ENCODE measurements around the gene SNX27.
A peak's percentile ranks its signal among the peaks of the same experiment; 100 is the strongest.

Gene SNX27

DNA sequence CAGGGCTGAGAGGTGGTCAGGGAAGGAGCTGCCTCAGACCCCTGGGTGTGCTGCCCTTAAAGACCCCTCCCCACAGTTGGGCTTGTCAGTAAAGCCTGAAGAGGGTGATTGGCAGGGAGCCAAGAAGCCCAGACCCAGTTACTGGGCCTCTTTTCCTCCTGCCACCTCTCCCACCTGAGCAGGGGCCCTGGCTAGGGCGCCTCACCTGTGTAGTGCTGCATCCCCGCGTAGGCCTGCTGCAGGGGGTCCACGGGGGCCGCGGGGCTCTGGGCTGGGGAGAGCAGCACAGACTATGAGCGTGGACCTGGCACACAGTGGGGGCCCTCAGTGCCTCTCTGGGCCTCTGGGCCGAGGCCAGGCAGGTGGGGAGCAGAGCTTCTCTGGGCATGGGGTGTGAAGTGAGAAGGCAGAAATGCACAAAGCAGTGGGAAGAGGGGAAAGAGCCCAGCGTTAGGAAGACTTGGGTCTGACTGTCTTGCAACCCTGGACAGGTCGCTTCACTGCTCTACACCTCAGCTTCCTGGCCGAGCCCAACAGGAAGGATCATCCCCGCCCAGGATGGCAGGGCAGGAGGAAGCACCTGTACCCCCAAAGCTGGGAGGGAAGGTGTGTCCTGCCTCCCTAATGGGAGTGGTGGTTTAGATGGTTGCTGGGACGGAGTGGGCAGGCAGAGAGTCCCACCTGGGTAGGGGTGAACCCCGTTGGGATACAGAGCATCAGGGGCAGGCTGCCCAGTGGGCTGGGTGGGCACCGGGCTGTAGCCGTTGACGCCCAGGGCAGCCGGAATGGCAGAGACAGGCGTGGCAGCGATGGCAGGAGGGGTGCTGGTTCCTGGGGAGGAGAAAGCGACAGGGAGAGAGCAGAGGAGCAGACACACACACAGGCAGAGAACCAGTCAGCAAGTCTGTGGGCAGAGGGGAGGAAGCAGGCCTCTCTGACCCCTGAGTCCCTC lies 94.9 kb downstream of the SNX27 start:
- no peak for DNase-seq

- DNase-seq = no peak
Observed at GRCh38 chr1:151707541-151708065, 95.8 kb downstream of the SNX27 start.

DNA sequence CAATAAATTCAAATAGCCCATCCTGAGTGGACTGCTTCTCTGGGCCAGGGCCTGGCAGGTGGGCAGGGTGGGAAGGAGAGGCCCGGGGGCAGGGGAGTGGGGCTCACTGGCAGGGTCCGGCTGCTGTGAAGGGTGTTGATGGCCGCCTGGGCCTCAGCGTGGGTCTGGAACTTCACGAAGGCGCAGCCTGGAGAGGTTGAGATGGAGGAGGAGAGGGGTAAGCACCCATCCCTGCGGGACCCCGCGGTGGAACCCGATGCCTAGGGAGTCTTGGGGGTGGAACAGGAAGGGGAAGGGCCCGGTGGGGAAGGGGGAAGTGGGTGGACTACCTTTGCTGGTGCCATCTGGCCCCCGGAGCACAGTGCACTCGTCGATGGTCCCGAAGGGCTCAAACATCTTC lies 97.0 kb downstream of the SNX27 start:
- no peak for DNase-seq

- no peak for DNase-seq
Observed at GRCh38 chr1:151710187-151710840, 98.5 kb downstream of the SNX27 start.

DNA sequence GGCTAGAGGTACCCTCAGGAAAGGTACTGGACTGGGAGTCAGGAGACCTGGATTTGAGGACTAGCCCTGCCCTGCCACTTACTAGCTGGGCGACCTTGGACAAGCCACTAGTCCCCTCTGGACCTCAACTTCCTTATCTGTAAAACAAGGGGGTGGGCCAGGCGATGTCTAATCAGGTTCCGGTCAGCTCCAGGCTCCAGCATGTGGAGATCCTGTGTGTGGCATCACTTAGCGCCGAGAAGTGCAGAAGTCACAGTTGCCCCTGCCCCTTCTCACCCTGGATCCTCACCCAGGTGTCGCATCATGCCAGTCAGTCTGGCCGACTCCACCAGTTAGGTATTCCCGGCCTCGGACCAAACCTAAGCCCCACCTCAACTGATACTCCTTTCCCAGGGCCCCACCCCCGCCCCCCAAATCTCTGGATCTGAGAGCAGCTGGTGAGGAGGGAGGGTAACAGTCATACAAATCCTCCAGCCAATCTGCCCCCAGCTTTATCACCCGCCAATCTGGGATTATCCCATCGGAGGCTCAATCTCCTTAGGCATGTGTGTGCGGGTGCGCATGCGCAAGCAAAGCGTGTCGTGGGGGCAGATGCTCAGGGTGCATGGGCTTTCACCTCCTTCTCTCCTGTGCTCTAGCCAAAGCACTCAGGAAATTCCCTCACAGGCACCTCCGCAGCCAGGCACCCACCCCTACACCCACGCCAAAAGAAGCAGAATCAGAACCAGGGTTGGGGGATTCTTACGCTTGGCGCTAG lies 99.4 kb downstream of the SNX27 start:
- no peak for DNase-seq

GRCh38 chr1:151711951-151712350 lies 100.1 kb downstream of the SNX27 start:
- DNase-seq = no peak

DNA sequence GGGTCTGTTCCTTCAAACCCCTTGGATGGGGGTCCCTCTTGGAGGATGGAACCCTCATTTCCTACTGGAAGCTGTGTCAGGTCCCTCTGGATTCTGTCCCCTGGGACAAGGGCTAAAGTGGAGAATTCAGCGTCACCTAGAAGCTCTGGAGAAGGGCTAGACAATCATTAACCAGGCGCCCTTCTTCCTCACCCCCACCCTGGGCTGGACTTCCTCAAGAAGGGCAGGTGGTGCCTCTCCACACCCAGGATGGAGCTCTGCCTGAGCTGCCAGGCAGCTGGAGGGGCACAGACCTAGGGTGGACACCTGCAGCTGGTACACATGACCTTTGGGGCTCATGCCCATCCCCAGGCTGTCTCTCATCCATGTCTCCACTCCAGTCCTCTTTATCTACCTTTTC lies 101.2 kb downstream of the SNX27 start:
- DNase-seq = no peak

DNA sequence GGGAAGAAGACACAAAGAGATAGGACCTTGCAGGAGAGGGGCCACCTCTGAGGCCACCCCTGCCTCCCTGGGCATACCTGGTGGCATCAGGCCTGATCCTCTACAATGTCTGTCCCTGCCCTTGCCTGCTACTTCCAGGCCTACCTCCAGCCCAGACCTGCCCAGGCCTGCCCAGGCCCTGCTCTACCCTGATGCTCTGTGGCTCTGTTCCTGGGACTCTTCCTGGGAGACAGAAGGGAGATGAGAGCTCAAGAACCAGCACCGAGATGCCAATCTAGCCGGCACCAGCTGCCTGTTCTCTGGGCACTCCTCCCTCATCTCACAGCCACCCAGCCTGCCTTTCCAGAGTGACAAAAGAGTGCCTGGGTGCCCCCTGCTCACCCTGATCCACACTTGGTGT lies 102.0 kb downstream of the SNX27 start:
- DNase-seq = no peak

DNA sequence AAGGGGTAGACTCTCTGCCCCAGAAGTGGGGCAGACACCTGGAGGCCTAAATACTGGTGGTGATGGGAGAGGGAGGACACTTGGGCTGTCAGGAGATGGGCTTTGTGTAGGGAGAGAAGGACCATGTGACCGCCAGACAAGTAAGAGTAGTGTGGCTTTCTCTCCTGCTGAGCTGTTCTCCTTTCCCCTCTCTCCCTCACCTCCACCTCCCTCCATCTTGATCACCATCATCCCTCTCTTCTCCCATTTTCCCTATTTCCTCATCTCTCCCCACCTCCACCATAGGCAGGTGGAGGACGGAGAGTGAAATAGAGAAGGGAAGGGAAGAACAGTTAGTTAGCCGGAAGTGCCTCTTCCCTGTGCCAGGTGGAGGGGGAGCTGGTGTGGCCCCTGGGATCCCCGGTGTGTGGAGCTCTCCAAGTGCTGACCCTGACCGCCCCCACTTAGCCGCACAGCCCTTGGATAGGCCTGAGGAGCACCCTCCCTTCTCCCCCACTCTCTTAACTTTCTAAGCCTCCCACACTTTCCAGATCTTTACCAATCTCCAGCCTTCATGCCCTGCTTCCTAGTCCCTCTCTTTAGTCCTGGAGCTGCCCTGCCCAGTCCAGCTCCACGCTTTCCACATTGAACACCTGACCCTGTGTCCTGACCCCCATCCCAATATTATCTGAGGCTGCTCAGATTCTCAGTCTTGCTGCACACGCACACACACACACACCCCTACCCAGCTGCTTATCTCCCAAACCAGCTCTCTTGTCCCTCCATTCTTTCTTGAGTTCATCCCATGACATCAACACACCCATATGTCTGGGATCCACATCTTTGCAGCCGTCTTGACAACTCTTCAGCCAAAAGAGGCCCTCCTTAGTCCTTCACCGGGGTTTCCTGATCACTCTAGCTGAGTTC lies 103.2 kb downstream of the SNX27 start:
- DNase-seq = no peak

DNA sequence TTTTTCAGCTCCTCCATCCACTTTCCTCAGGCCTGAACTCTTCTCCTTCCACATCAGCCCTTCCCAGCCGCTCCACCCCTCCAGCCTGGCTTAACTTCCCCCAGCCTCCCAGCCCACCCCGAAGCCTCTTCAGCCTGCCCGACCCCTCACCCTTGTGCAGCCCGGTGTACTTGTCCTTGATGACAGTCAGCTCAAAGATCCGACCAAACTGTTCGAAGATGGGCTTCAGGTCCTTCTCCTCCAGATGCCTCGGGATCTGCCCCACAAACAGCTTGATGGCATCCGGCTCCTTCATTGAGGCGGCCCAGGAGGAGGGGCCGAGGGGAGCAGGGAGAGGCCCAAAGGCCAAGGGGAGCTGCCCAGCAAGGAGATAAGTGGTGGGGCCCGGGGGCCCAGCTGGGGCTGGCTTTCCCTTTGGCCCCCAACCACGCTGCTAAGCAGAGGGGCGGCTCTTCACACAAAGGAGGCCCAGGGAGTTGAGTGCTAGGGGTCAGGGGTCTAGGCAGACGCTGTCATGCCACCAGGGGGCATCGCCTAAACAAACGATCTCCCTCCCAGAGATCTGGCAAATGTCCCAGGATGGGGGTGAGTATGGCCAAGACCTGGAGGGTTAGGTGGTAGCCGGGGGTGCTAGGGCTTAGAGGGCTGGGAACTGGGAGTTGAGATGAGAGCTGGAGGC lies 104.0 kb downstream of the SNX27 start:
- no peak for DNase-seq

GRCh38 chr1:151716405-151716762 lies 104.5 kb downstream of the SNX27 start:
- DNase-seq = no peak

DNA sequence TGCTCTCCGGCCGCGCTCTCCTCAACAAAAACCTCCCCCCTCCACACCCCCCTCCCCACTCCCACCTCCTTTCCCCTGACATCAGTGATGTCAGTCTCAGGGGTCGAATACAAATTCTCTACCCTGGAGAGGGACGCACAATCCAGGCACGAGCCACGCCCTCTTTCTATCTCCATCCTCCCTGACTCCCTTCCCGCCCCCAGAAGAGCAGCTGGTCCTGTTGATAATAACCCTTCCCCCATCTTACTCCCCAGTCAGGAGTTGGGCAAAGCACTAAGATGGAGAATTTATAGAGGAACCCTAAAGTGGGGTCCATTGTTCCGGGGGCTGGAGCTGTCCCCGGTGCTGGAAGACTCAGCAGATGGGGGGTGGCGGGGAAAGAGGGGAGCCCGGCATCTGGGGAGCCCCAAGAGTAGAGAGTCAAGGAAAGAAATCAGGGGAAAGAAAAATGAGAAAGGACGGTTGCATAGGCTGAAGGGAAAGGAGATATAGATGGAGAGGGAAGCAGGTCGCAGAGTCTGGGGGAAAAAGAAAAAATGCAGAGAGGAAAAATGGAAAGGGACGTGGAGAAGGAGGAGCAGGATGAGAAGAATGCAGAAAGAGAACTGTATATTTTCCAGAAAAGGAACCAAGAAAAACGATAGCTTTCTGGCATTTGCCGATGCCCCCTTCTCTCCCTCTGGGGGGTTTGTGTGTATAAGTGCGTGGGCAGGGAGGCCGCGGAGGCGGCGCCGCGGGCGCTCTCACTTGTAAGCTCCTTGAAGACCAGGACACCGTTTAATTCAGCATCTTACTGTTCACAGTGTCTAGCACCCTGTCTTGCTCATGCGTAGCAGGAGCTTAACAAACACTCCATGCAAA lies 105.2 kb downstream of the SNX27 start, which contains the start of gene CELF3:
Gene CELF3, minus strand, starts transcription at position 33 of the 861 bp plus-strand sequence. CDS start 783 bp downstream, outside the sequence.
- DNase-seq = no peak

DNA sequence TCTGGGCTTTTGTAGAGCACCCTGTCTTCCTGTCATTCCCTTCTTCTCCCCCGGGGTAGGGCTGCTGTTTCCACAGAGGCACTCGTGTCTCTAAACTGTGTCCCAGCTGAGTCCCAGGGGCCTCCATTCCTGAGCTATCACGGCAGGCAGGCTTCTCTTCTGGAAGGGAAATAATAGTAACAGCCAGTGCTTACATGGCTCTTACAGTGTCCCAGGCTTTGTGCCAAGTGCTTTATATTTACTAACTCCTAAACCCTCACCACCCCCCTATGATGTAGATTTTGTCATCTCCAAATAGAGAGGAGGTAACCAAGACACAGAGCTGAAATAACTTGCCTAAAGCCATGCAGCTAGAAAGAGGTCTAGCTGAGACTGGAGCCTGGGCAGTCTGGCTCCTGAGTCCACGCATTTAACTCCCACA lies 106.2 kb downstream of the SNX27 start:
- no peak for DNase-seq

DNA sequence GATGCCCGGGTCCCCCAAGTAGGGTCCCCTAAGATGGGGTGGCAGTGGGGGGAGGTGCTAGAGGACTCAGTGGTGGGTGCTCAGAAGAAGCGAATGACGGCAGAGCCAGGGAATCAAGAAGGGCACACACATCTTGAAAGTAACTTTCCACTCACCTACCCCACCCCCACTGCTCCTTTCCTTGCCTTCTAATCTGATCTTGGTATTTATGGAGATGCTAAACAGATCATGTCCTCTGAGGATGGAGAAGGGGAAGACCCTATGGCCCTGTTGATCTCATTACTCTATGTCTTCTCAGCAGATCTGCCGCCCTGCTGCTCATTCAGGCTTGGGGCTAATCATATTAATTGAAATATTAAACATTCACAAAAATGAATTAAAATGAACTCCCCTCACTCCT lies 106.8 kb downstream of the SNX27 start:
- no peak for DNase-seq

DNA sequence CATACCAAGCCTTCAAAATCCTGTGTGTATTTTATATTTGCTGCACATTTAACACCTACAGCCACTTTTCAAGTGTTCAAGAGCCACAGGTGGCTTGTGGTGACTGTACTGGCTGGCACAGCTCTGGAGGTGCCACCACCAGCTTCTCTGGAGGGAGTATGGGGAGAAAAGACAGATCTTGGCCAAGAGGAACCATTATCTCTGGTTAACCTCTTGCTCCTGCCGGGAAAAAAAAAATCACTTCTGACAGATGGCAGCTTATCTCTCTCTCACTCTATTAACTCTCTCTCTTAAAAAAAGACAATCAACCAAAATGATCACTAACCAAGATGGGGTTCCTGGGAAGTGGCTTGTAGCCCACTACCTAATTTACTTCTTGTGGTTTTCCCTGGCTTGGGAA lies 108.3 kb downstream of the SNX27 start:
- no peak for DNase-seq

DNA sequence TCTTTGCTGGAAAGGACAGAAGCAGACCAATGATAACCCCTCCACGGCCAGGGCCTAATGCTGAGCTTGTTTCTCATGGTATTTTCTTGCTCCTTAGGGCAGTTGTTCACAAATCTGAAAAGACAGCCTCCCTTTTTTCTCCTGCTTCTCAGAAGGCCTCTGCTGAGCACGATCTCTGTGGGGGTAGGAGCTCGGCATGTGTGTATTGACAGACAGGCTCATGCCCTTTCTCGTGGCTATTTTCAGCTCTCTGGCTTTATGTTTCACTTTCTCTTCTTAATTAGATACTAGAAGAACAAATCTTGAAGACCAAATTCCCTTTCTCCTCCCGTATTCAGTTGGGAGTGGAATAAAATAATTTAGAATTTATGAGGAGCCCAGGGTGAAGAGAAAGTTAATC lies 108.7 kb downstream of the SNX27 start:
- DNase-seq = no peak

DNA sequence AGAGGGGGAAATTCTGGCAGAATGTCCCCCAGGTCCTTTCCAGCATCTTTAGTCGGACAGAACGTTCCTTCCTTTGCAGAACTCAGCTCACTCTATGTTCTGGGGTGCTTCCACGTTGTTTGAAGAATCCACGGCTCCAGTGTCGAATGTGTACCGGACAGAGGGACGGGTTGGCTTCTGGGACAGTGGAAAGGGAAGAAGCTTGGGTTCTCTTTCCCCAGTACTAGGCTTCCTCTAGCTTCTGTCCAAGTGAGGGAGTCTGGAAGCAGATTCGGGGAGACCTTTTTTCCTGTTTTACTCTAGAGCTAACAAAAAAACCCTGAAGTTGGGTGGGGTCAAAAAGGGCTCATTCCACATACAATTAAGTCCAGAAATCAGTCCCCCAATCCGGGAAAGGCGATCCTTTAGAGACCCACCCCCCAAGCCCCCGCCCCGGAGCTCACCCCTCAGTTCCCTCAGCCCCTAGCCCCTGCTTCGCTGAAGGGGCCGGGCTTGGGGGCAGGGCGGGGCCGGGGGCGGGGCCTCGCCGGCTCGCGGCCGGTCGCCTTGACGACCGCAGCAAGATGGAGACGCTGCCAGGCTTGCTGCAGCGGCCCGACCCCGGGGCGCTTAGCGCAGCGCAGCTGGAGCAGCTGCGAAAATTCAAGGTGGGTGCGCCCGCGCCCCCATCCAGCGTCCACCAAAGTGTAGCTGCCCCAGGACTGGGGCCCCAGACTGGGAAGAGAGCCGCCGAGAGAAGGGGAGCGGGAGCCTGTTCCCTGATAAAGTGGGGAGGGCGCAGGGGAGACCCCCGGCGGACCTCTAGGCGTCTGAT lies 109.3 kb downstream of the SNX27 start, which contains the start of gene RIIAD1:
Gene RIIAD1, plus strand, starts transcription at position 549 of the 814 bp plus-strand sequence. Its CDS starts 15 bp downstream, at position 564.
- DNase-seq = peak; percentile 69

DNA sequence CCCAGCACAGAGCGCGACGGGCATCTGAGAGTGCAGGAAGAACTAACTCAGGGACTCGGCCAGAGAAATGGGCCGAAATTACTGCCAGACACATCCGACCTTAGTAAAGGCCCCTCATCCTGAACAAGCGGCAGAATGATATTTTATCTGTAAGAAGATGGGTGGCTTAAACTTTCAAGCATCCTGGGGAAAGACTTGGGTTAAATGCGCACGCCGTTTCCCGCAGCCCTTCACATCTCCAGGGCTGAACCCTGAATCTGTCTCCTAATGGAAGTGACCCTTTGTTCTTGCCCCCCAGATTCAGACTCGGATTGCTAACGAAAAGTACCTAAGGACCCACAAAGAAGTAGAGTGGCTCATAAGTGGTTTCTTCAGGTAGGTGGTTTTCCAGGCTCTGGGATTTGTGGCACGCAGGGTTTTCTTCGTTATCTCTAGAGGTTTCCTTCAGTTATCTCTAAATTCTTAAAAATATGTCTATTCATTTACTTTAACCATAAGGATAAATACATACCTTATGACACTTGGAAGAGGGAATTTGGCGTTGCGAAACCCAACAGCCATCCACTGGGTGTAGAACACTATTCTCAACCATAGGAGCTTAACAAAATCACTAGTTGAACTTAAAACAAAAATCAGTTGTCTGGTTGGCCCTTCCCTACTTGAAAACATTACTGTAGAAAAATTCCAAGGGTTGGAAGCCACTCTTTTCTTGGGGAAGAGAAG lies 110.1 kb downstream of the SNX27 start:
- DNase-seq = no peak

All from CD4-positive, alpha-beta T cell treated with Interleukin-17A for 4 hours (primary cell).